Memory B cell (primary cell): Measurements from ENCODE around the gene SKOR1.

Experiments used
- ATAC-seq: fragments of 150-1000 bp; cut with Tn5 transposase; 2 replicates; pipeline ENCODE4 v1.10.0; 2021; ENCODE audit warnings: low read depth, mild to moderate bottlenecking, moderate library complexity
- DNase-seq, 2 donors: peaks; one replicate each; pipeline ENCODE4 v3.0.0; 2022; ENCODE audit warnings: low spot score in 2 of 2
- H3K27ac Mint-ChIP-seq: one replicate; pipeline ENCODE4 v1.8.0; 2022; ENCODE audit warnings: mild to moderate bottlenecking, moderate library complexity, mixed read lengths
- H3K27me3 Mint-ChIP-seq: one replicate; pipeline ENCODE4 v1.8.0; 2022; ENCODE audit warnings: mixed read lengths
- H3K36me3 Mint-ChIP-seq: one replicate; pipeline ENCODE4 v1.8.0; 2022; ENCODE audit warnings: mild to moderate bottlenecking, mixed read lengths
- H3K4me1 Mint-ChIP-seq: one replicate; pipeline ENCODE4 v1.8.0; 2022; ENCODE audit warnings: mixed read lengths
- H3K4me3 Mint-ChIP-seq: one replicate; pipeline ENCODE4 v1.8.0; 2022; ENCODE audit warnings: mild to moderate bottlenecking, moderate library complexity, mixed read lengths
- H3K9me3 Mint-ChIP-seq: one replicate; pipeline ENCODE4 v1.8.0; 2022; ENCODE audit warnings: mixed read lengths

The SKOR1 gene

GRCh38 chr15:67824976-67825880 lies at the start of gene SKOR1:
TSS of gene SKOR1 (plus strand) at chr15:67825509. CDS start at chr15:67825603, 94 bp downstream.
- ATAC-seq (no peak), DNase-seq (no peak)
- H3K4me1 Mint-ChIP-seq = peaks cover 32% of the 10 kb centered on the region
- peak within 1 kb of the TSS; percentile 82 for H3K27ac Mint-ChIP-seq
- peaks cover 37% of the 10 kb centered on the region for H3K27me3 Mint-ChIP-seq
- H3K36me3 Mint-ChIP-seq = peaks cover 4% of the 10 kb centered on the region
- peak within 1 kb of the TSS; percentile 5 for H3K4me3 Mint-ChIP-seq
- H3K9me3 Mint-ChIP-seq = peaks cover 5% of the 10 kb centered on the region

- H3K27ac Mint-ChIP-seq = no peak overlapping the region
- H3K36me3 Mint-ChIP-seq = peaks cover 4% of the 10 kb centered on the region
- no peaks in the 10 kb centered on the region for H3K9me3 Mint-ChIP-seq
- H3K4me1 Mint-ChIP-seq = peaks cover 2% of the 10 kb centered on the region
- no peak overlapping the region for H3K4me3 Mint-ChIP-seq
- no peaks in the 10 kb centered on the region for H3K27me3 Mint-ChIP-seq
- no peak for DNase-seq
- ATAC-seq = no peak
Measured at GRCh38 chr15:67775998-67776397, 49.3 kb upstream of the SKOR1 start.

- H3K9me3 Mint-ChIP-seq = no peaks in the 10 kb centered on the region
- DNase-seq = no peak
- no peaks in the 10 kb centered on the region for H3K27me3 Mint-ChIP-seq
- H3K27ac Mint-ChIP-seq = no peak overlapping the region
- H3K4me1 Mint-ChIP-seq = peaks cover 2% of the 10 kb centered on the region
- ATAC-seq = no peak
- no peak overlapping the region for H3K4me3 Mint-ChIP-seq
- peaks cover 4% of the 10 kb centered on the region for H3K36me3 Mint-ChIP-seq
Measured at GRCh38 chr15:67776600-67776999, 48.7 kb upstream of the SKOR1 start.

- Mint-ChIP-seq H3K27me3 (no peaks in the 10 kb centered on the region), H3K4me1 (peaks cover 2% of the 10 kb centered on the region), H3K4me3 (no peak overlapping the region), H3K27ac (no peak overlapping the region), H3K9me3 (no peaks in the 10 kb centered on the region), H3K36me3 (peaks cover 4% of the 10 kb centered on the region)
- no peak for ATAC-seq
- DNase-seq = no peak
Measured at GRCh38 chr15:67777071-67777470, 48.2 kb upstream of the SKOR1 start.

- H3K9me3 Mint-ChIP-seq = no peaks in the 10 kb centered on the region
- ATAC-seq (no peak), DNase-seq (no peak)
- no peaks in the 10 kb centered on the region for H3K27me3 Mint-ChIP-seq
- peaks cover 2% of the 10 kb centered on the region for H3K4me1 Mint-ChIP-seq
- peaks cover 4% of the 10 kb centered on the region for H3K36me3 Mint-ChIP-seq
- no peak overlapping the region for H3K4me3 Mint-ChIP-seq
- H3K27ac Mint-ChIP-seq = no peak overlapping the region
Measured at GRCh38 chr15:67777773-67778172, 47.5 kb upstream of the SKOR1 start.

- Mint-ChIP-seq H3K27ac (no peak overlapping the region), H3K4me3 (no peak overlapping the region), H3K36me3 (peaks cover 4% of the 10 kb centered on the region), H3K4me1 (peaks cover 9% of the 10 kb centered on the region), H3K27me3 (no peaks in the 10 kb centered on the region), H3K9me3 (no peaks in the 10 kb centered on the region)
- DNase-seq = no peak
- no peak for ATAC-seq
Measured at GRCh38 chr15:67778968-67779548, 46.3 kb upstream of the SKOR1 start.

GRCh38 chr15:67779549-67780111 lies 45.7 kb upstream of the SKOR1 start:
- no peaks in the 10 kb centered on the region for H3K27me3 Mint-ChIP-seq
- ATAC-seq (no peak), DNase-seq (no peak)
- no peak overlapping the region for H3K4me3 Mint-ChIP-seq
- H3K27ac Mint-ChIP-seq = no peak overlapping the region
- no peaks in the 10 kb centered on the region for H3K9me3 Mint-ChIP-seq
- peaks cover 10% of the 10 kb centered on the region for H3K4me1 Mint-ChIP-seq
- peaks cover 4% of the 10 kb centered on the region for H3K36me3 Mint-ChIP-seq

GRCh38 chr15:67781061-67781460 lies 44.2 kb upstream of the SKOR1 start:
- Mint-ChIP-seq H3K27ac (no peak overlapping the region), H3K9me3 (no peaks in the 10 kb centered on the region)

GRCh38 chr15:67781907-67782690 lies 43.2 kb upstream of the SKOR1 start:
- no peak overlapping the region for H3K4me3 Mint-ChIP-seq
- peaks cover 13% of the 10 kb centered on the region for H3K36me3 Mint-ChIP-seq
- ATAC-seq = no peak
- DNase-seq = no peak
- no peak overlapping the region for H3K27ac Mint-ChIP-seq
- H3K4me1 Mint-ChIP-seq = peaks cover 27% of the 10 kb centered on the region
- H3K27me3 Mint-ChIP-seq = no peaks in the 10 kb centered on the region
- no peaks in the 10 kb centered on the region for H3K9me3 Mint-ChIP-seq

More at GRCh38 chr15:67781061-67781460, 44.2 kb upstream of the SKOR1 start:
- Mint-ChIP-seq H3K4me1 (peaks cover 22% of the 10 kb centered on the region), H3K4me3 (no peak overlapping the region), H3K36me3 (peaks cover 6% of the 10 kb centered on the region), H3K27me3 (no peaks in the 10 kb centered on the region)
- no peak for DNase-seq
- no peak for ATAC-seq

- Mint-ChIP-seq H3K9me3 (no peaks in the 10 kb centered on the region), H3K4me3 (no peak overlapping the region), H3K27ac (no peak overlapping the region), H3K27me3 (no peaks in the 10 kb centered on the region), H3K4me1 (peaks cover 27% of the 10 kb centered on the region), H3K36me3 (peaks cover 13% of the 10 kb centered on the region)
- DNase-seq (no peak), ATAC-seq (no peak)
Measured at GRCh38 chr15:67782691-67782991, 42.7 kb upstream of the SKOR1 start.

GRCh38 chr15:67783303-67783702 lies 42.0 kb upstream of the SKOR1 start:
- no peaks in the 10 kb centered on the region for H3K27me3 Mint-ChIP-seq
- peak overlapping the region; percentile 37 for H3K4me3 Mint-ChIP-seq
- DNase-seq (peak; percentile 54 to 71), ATAC-seq (peak; percentile 62)
- H3K36me3 Mint-ChIP-seq = peaks cover 13% of the 10 kb centered on the region
- no peaks in the 10 kb centered on the region for H3K9me3 Mint-ChIP-seq
- peak overlapping the region; percentile 88 for H3K27ac Mint-ChIP-seq
- peaks cover 27% of the 10 kb centered on the region for H3K4me1 Mint-ChIP-seq

GRCh38 chr15:67784090-67784781 lies 41.1 kb upstream of the SKOR1 start:
- Mint-ChIP-seq H3K36me3 (peaks cover 13% of the 10 kb centered on the region), H3K4me1 (peaks cover 27% of the 10 kb centered on the region), H3K27me3 (no peaks in the 10 kb centered on the region), H3K27ac (peak overlapping the region; percentile 88), H3K9me3 (no peaks in the 10 kb centered on the region), H3K4me3 (peak overlapping the region; percentile 28)
- ATAC-seq = peak; percentile 89
- peak; percentile 68 to 77 for DNase-seq

- H3K9me3 Mint-ChIP-seq = no peaks in the 10 kb centered on the region
- H3K36me3 Mint-ChIP-seq = peaks cover 13% of the 10 kb centered on the region
- H3K27me3 Mint-ChIP-seq = no peaks in the 10 kb centered on the region
- H3K4me1 Mint-ChIP-seq = peaks cover 25% of the 10 kb centered on the region
- ATAC-seq (peak; percentile 5), DNase-seq (peak in 1 of 2 donors; percentile 27)
- peak overlapping the region; percentile 28 for H3K4me3 Mint-ChIP-seq
- H3K27ac Mint-ChIP-seq = peak overlapping the region; percentile 88
Measured at GRCh38 chr15:67784856-67785430, 40.4 kb upstream of the SKOR1 start.
